H1 (cell line): ENCODE data around the gene RGS3. TPM values are rescaled to one million over a fixed set of nuclear protein-coding genes. Genes with fewer than 3 reads are reported as not detected.

Source experiments
- ATF3 ChIP-seq: IDR thresholded peaks from 2 replicates; pipeline ENCODE4 v1.6.1; 2011; ENCODE audit warnings: low read depth, mild to moderate bottlenecking, low read length; ENCODE audit not compliant: insufficient read depth
- BCL11A ChIP-seq, 2 experiments: IDR thresholded peaks; one replicate each; pipeline ENCODE4 v1.6.1; 2011; ENCODE audit warnings: low read depth in 2 of 2, low read length in 2 of 2, mild to moderate bottlenecking in 2 of 2
- CBX5 ChIP-seq: fragments of 300-800, 300-1000 bp; sonication (generic); IDR thresholded peaks from 2 replicates; pipeline ENCODE4 v1.7.1; 2016; ENCODE audit warnings: antibody characterized with exemption, low read length, low read depth
- CBX8 ChIP-seq: fragments of 300-800, 300-1000 bp; sonication (generic); IDR thresholded peaks from 2 replicates; pipeline ENCODE4 v1.7.1; 2016; ENCODE audit warnings: low read depth, low read length, borderline replicate concordance
- CHD7 ChIP-seq: fragments of 300-600 bp; sonication (generic); IDR thresholded peaks from 2 replicates; pipeline ENCODE4 v1.7.1; 2012; ENCODE audit warnings: low read length, moderate library complexity, mild to moderate bottlenecking, inconsistent platforms; ENCODE audit not compliant: insufficient replicate concordance
- POLR2AphosphoS5 ChIP-seq: IDR thresholded peaks from 2 replicates; pipeline ENCODE4 v1.6.1; 2011; ENCODE audit warnings: low read depth, low read length
- SIRT6 ChIP-seq: IDR thresholded peaks from one replicate; pipeline ENCODE4 v1.7.1; 2012; ENCODE audit warnings: low read length, inconsistent platforms
- polyA plus RNA-seq, 7 experiments: library from polyadenylated mRNA; depleted of rRNA in 3 of 7; stranded (reverse) in 5 of 7; unstranded in 2 of 7; fragments of >200 nt in 5 of 7; fragments of 200-250 nt in 2 of 7; gene quantifications; 1 replicate in 5 of 7; 2 replicates in 1 of 7; 4 replicates in 1 of 7; pipeline versions ENCODE4 v1.2.1 to v1.2.3, GENCODE V29; 2011 to 2013; ENCODE audit warnings: missing spikeins in 2 of 7, mixed read lengths in 2 of 7
- total RNA-seq: library from RNA; stranded (reverse); fragmentation: NEBNext Ultra II Directional; extraction: Animal tissue kit (Norgen Biotek cat#: 25700); gene quantifications from 2 replicates; pipeline ENCODE4 v1.2.1, GENCODE V29; 2021

RGS3 gene
- total and polyA plus RNA-seq, 2 of the 8 experiments (the other 6 are each of a cell fraction or from before 2014, with no cell fraction given) = 12.6 to 18.2 TPM

GRCh38 chr9:113584428-113585084 is 121.0 kb downstream of the RGS3 start (continued):
- TF ChIP-seq CHD7 (no peak), CBX8 (no peak), BCL11A (IDR thresholded peaks at IDR 0.05; ENCODE audit: low read depth in 2 of 2, low read length in 2 of 2) (no peak), ATF3 (no peak), CBX5 (no peak), SIRT6 (no peak), POLR2AphosphoS5 (no peak)
